ENCODE measurements around the gene OXNAD1. TPM values are rescaled to one million over a fixed set of nuclear protein-coding genes. Genes with fewer than 3 reads are reported as not detected.
"Not testable (repeated sequence)": the region's sequence is repeated elsewhere in the genome, so short reads cannot be mapped to it uniquely, and the experiment has no call there.

Gene OXNAD1
- total RNA-seq, 1 donor from 2014 or later = 17.8 TPM

GRCh38 chr3:16301507-16301906 is 36.5 kb downstream of the OXNAD1 start:
- ATAC-seq (no peak), DNase-seq (ENCODE audit: low spot score) (no peak)

GRCh38 chr3:16302082-16302631 is 37.1 kb downstream of the OXNAD1 start:
- DNase-seq (ENCODE audit: low spot score) = no peak
- no peak for ATAC-seq

GRCh38 chr3:16303037-16303575 is 38.1 kb downstream of the OXNAD1 start:
- ATAC-seq (no peak), DNase-seq (ENCODE audit: low spot score) (no peak)

- DNase-seq (ENCODE audit: low spot score) (no peak), ATAC-seq (no peak)
Measured at GRCh38 chr3:16304061-16305010, 39.3 kb downstream of the OXNAD1 start.

- peak; percentile 90 for DNase-seq (ENCODE audit: low spot score)
- ATAC-seq = peak; percentile 96
Measured at GRCh38 chr3:16305111-16305541, 40.1 kb downstream of the OXNAD1 start.

- DNase-seq (ENCODE audit: low spot score) (no peak), ATAC-seq (no peak)
Measured at GRCh38 chr3:16307832-16308531, 43.0 kb downstream of the OXNAD1 start.

GRCh38 chr3:16308727-16309126 is 43.7 kb downstream of the OXNAD1 start:
- no peak for ATAC-seq
- DNase-seq (ENCODE audit: low spot score) = no peak

GRCh38 chr3:16309558-16309957 is 44.5 kb downstream of the OXNAD1 start:
- ATAC-seq (no peak), DNase-seq (ENCODE audit: low spot score) (no peak)

- ATAC-seq; DNase-seq (ENCODE audit: low spot score): not testable (repeated sequence)
Measured at GRCh38 chr3:16310486-16310885, 45.5 kb downstream of the OXNAD1 start.

GRCh38 chr3:16311960-16312451 is 47.0 kb downstream of the OXNAD1 start:
- ATAC-seq (peak; percentile 84), DNase-seq (ENCODE audit: low spot score) (no peak)

GRCh38 chr3:16313886-16314645 is 49.1 kb downstream of the OXNAD1 start:
- no peak for ATAC-seq
- DNase-seq (ENCODE audit: low spot score) = no peak

GRCh38 chr3:16315623-16316022 is 50.6 kb downstream of the OXNAD1 start:
- ATAC-seq (no peak), DNase-seq (ENCODE audit: low spot score) (no peak)

- DNase-seq (ENCODE audit: low spot score) = no peak
- peak; percentile 32 for ATAC-seq
Measured at GRCh38 chr3:16316396-16316795, 51.4 kb downstream of the OXNAD1 start.

- DNase-seq (ENCODE audit: low spot score) (no peak), ATAC-seq (no peak)
Measured at GRCh38 chr3:16316847-16317560, 52.0 kb downstream of the OXNAD1 start.

GRCh38 chr3:16317561-16317945 is 52.5 kb downstream of the OXNAD1 start:
- ATAC-seq (no peak), DNase-seq (ENCODE audit: low spot score) (no peak)

- no peak for ATAC-seq
Measured at GRCh38 chr3:16318176-16318575, 53.2 kb downstream of the OXNAD1 start.

GRCh38 chr3:16319307-16319706 is 54.3 kb downstream of the OXNAD1 start:
- DNase-seq (ENCODE audit: low spot score) (no peak), ATAC-seq (peak; percentile 40)

More at GRCh38 chr3:16318176-16318575, 53.2 kb downstream of the OXNAD1 start:
- no peak for DNase-seq (ENCODE audit: low spot score)

- DNase-seq (ENCODE audit: low spot score) (no peak), ATAC-seq (no peak)
Measured at GRCh38 chr3:16319723-16320122, 54.7 kb downstream of the OXNAD1 start.

GRCh38 chr3:16320711-16321110 is 55.7 kb downstream of the OXNAD1 start:
- ATAC-seq (no peak), DNase-seq (ENCODE audit: low spot score) (no peak)

GRCh38 chr3:16322189-16322588 is 57.2 kb downstream of the OXNAD1 start:
- ATAC-seq = no peak
- no peak for DNase-seq (ENCODE audit: low spot score)

All from left lobe of liver (tissue), 2 donors.